GM19238 (cell line): ENCODE results near the gene FAP.

Experiments used
- DNase-seq: peaks from one replicate; pipeline ENCODE4 v3.0.0; 2011; ENCODE audit warnings: low spot score; ENCODE audit not compliant: insufficient read length

FAP gene

GRCh38 chr2:162243294-162243693, at the start of gene FAP:
TSS of gene FAP (minus strand) at chr2:162243445. CDS start at chr2:162243327, 118 bp downstream.
- DNase-seq, result no peak

- no peak for DNase-seq
These were observed 48.5 kb upstream of the FAP start for GRCh38 chr2:162291748-162292147.

GRCh38 chr2:162282765-162283425, 39.6 kb upstream of the FAP start:
- no peak for DNase-seq

GRCh38 chr2:162280654-162281053, 37.4 kb upstream of the FAP start:
- no peak for DNase-seq

GRCh38 chr2:162277381-162277780, 34.1 kb upstream of the FAP start:
- no peak for DNase-seq

- DNase-seq, result no peak
These were observed 24.8 kb upstream of the FAP start for GRCh38 chr2:162267996-162268395.

GRCh38 chr2:162267496-162267895, 24.3 kb upstream of the FAP start:
- no peak for DNase-seq

- DNase-seq, result no peak
These were observed 23.2 kb upstream of the FAP start for GRCh38 chr2:162266460-162266760.

- no peak for DNase-seq
These were observed 22.6 kb upstream of the FAP start for GRCh38 chr2:162265666-162266459.

- DNase-seq, result no peak
These were observed 18.0 kb upstream of the FAP start for GRCh38 chr2:162261032-162261945.

GRCh38 chr2:162258686-162259085, 15.4 kb upstream of the FAP start:
- no peak for DNase-seq

GRCh38 chr2:162258169-162258568, 14.9 kb upstream of the FAP start:
- no peak for DNase-seq

GRCh38 chr2:162257425-162257824, 14.2 kb upstream of the FAP start:
- DNase-seq, result no peak

- DNase-seq, result no peak
These were observed 13.3 kb upstream of the FAP start for GRCh38 chr2:162256591-162256991.

GRCh38 chr2:162254236-162254871, 11.1 kb upstream of the FAP start:
- DNase-seq, result no peak

- no peak for DNase-seq
These were observed 10.2 kb upstream of the FAP start for GRCh38 chr2:162253435-162253834.

- no peak for DNase-seq
These were observed 8.9 kb upstream of the FAP start for GRCh38 chr2:162252153-162252552.

GRCh38 chr2:162245781-162246180, 2.5 kb upstream of the FAP start:
- no peak for DNase-seq

- DNase-seq, result no peak
These were observed 1.8 kb upstream of the FAP start for GRCh38 chr2:162245061-162245460.

GRCh38 chr2:162244541-162245031, 1.3 kb upstream of the FAP start:
- no peak for DNase-seq

GRCh38 chr2:162243715-162244114, 470 bp upstream of the FAP start:
- no peak for DNase-seq
